HS-27A (cell line): ENCODE data around the gene FMO4.
A peak's percentile ranks its signal among the peaks of the same experiment; 100 is the strongest.
"Not testable (repeated sequence)": the region's sequence is repeated elsewhere in the genome, so short reads cannot be mapped to it uniquely, and the experiment has no call there.

Source experiments
- DNase-seq: peaks from one replicate; pipeline ENCODE4 v3.0.0-alpha.2; 2012; ENCODE audit warnings: low read depth, missing footprints

FMO4 gene

GRCh38 chr1:171313835-171314320, at the start of gene FMO4:
Gene FMO4, plus strand, starts transcription at chr1:171314183. Its CDS starts 5,643 bp downstream, at chr1:171319826.
- DNase-seq: peak; percentile 87

GRCh38 chr1:171265686-171266085, 48.3 kb upstream of the FMO4 start:
- no peak for DNase-seq

GRCh38 chr1:171266930-171267329, 47.1 kb upstream of the FMO4 start:
- no peak for DNase-seq

- no peak for DNase-seq
Measured at GRCh38 chr1:171267391-171267790, 46.6 kb upstream of the FMO4 start.

GRCh38 chr1:171270806-171271205, 43.2 kb upstream of the FMO4 start:
- no peak for DNase-seq

GRCh38 chr1:171277534-171277933, 36.4 kb upstream of the FMO4 start:
- DNase-seq: no peak

GRCh38 chr1:171279234-171279633, 34.7 kb upstream of the FMO4 start:
- DNase-seq: no peak

GRCh38 chr1:171279678-171280077, 34.3 kb upstream of the FMO4 start:
- no peak for DNase-seq

- DNase-seq: no peak
Measured at GRCh38 chr1:171280599-171280998, 33.4 kb upstream of the FMO4 start.

GRCh38 chr1:171286032-171286705, 27.8 kb upstream of the FMO4 start:
- no peak for DNase-seq

GRCh38 chr1:171290621-171291020, 23.4 kb upstream of the FMO4 start:
- DNase-seq: no peak

GRCh38 chr1:171292799-171293198, 21.2 kb upstream of the FMO4 start:
- DNase-seq: no peak

GRCh38 chr1:171295383-171295782, 18.6 kb upstream of the FMO4 start:
- DNase-seq: not testable (repeated sequence)

GRCh38 chr1:171295821-171296220, 18.2 kb upstream of the FMO4 start:
- no peak for DNase-seq

GRCh38 chr1:171296897-171297296, 17.1 kb upstream of the FMO4 start:
- DNase-seq: no peak

GRCh38 chr1:171298696-171299095, 15.3 kb upstream of the FMO4 start:
- DNase-seq: no peak

GRCh38 chr1:171299342-171299741, 14.6 kb upstream of the FMO4 start:
- DNase-seq: no peak

- DNase-seq: no peak
Measured at GRCh38 chr1:171300401-171300800, 13.6 kb upstream of the FMO4 start.

GRCh38 chr1:171310661-171311087, 3.3 kb upstream of the FMO4 start:
- DNase-seq: no peak

- DNase-seq: no peak
Measured at GRCh38 chr1:171311771-171312558, 2.0 kb upstream of the FMO4 start.

GRCh38 chr1:171313319-171313834, 606 bp upstream of the FMO4 start:
- DNase-seq: no peak

GRCh38 chr1:171329251-171329650, 15.3 kb downstream of the FMO4 start:
- DNase-seq: no peak

- no peak for DNase-seq
Measured at GRCh38 chr1:171334024-171334640, 20.1 kb downstream of the FMO4 start.
